OCI-LY1 (cell line): ENCODE data around the gene GIMAP1.

ENCODE experiments used
- H2AFZ ChIP-seq: fragments of 200-600 bp; sonication (generic), shearing (Covaris generic); 2 replicates; pipeline ENCODE4 v1.6.0; 2014; ENCODE audit warnings: antibody characterized with exemption, mild to moderate bottlenecking, low read length
- H3F3A ChIP-seq: fragments of 200-600 bp; sonication (generic), shearing (Covaris generic); 2 replicates; pipeline ENCODE4 v1.6.0; 2014; ENCODE audit warnings: mild to moderate bottlenecking, antibody characterized with exemption, low read length, moderate library complexity; ENCODE audit not compliant: insufficient read depth
- H3K27ac ChIP-seq: fragments of 200-600 bp; sonication (generic); 2 replicates; pipeline ENCODE4 v1.5.1; 2014; ENCODE audit warnings: low read length, mixed run types, mild to moderate bottlenecking, low read depth; ENCODE audit not compliant: poor library complexity, severe bottlenecking
- H3K27me3 ChIP-seq: fragments of 200-600 bp; sonication (generic); 2 replicates; pipeline ENCODE4 v1.6.0; 2014; ENCODE audit warnings: antibody characterized with exemption, mild to moderate bottlenecking, low read length, moderate library complexity; ENCODE audit not compliant: insufficient read depth
- H3K36me3 ChIP-seq: fragments of 200-600 bp; sonication (generic); 2 replicates; pipeline ENCODE4 v1.6.1; 2014; ENCODE audit warnings: mild to moderate bottlenecking, antibody characterized with exemption, low read length, moderate library complexity, mixed read lengths; ENCODE audit not compliant: insufficient read depth
- H3K4me1 ChIP-seq: fragments of 200-600 bp; sonication (generic); 2 replicates; pipeline ENCODE4 v1.5.1; 2014; ENCODE audit warnings: mild to moderate bottlenecking, low read length, moderate library complexity; ENCODE audit not compliant: insufficient read depth, severe bottlenecking
- H3K4me2 ChIP-seq: fragments of 200-600 bp; sonication (generic), shearing (Covaris generic); 2 replicates; pipeline ENCODE4 v1.6.1; 2014; ENCODE audit warnings: low read length
- H3K4me3 ChIP-seq: fragments of 200-600 bp; sonication (generic); 2 replicates; pipeline ENCODE4 v1.5.1; 2014; ENCODE audit warnings: low read length, low read depth, mild to moderate bottlenecking, mixed read lengths; ENCODE audit not compliant: poor library complexity, severe bottlenecking
- H3K79me2 ChIP-seq: fragments of 200-600 bp; shearing (Covaris generic); 2 replicates; pipeline ENCODE4 v1.6.1; 2016; ENCODE audit warnings: mixed run types, low read length, mixed read lengths; ENCODE audit not compliant: insufficient read depth
- H3K9ac ChIP-seq: fragments of 200-600 bp; sonication (generic), shearing (Covaris generic); 2 replicates; pipeline ENCODE4 v1.6.1; 2014; ENCODE audit warnings: mild to moderate bottlenecking, low read length, mixed read lengths
- H3K9me2 ChIP-seq: fragments of 200-600 bp; sonication (generic), shearing (Covaris generic); 2 replicates; pipeline ENCODE4 v1.6.1; 2014; ENCODE audit warnings: low read depth, mild to moderate bottlenecking, low read length, mixed read lengths
- H3K9me3 ChIP-seq: fragments of 200-600 bp; shearing (Covaris generic); 2 replicates; pipeline ENCODE4 v1.6.1; 2014; ENCODE audit warnings: low read length, mixed read lengths
- H4K20me1 ChIP-seq: fragments of 200-600 bp; sonication (generic), shearing (Covaris generic); 2 replicates; pipeline ENCODE4 v1.6.0; 2016; ENCODE audit warnings: mild to moderate bottlenecking, low read length; ENCODE audit not compliant: insufficient read depth
- EZH2 ChIP-seq: fragments of 200-600 bp; sonication (generic), shearing (Covaris generic); IDR thresholded peaks from 2 replicates; pipeline ENCODE4 v1.8.0; 2017; ENCODE audit warnings: borderline replicate concordance, mixed run types, mild to moderate bottlenecking, antibody characterized with exemption, low read length, moderate library complexity, mixed read lengths
- TF ChIP-seq, protein P1 (sequence below): fragments of 200-600 bp; sonication (generic), shearing (Covaris generic); IDR thresholded peaks from 2 replicates; pipeline ENCODE4 v1.5.1; 2017; ENCODE audit warnings: mild to moderate bottlenecking, antibody characterized with exemption, low read length, moderate library complexity, mixed read lengths

The GIMAP1 gene

GRCh38 chr7:150728011-150728410 is 11.6 kb downstream of the GIMAP1 start:
- H3K27me3 ChIP-seq = no peaks in the 10 kb centered on the region

GRCh38 chr7:150728609-150729008 is 12.2 kb downstream of the GIMAP1 start:
- H3K9me2 ChIP-seq = no peaks in the 10 kb centered on the region
- H3F3A ChIP-seq = no peaks in the 10 kb centered on the region
- no peak overlapping the region for H2AFZ ChIP-seq
- H3K9ac ChIP-seq = no peak overlapping the region
- no peaks in the 10 kb centered on the region for H3K36me3 ChIP-seq
- no peak overlapping the region for H3K4me3 ChIP-seq
- no peak overlapping the region for H3K4me2 ChIP-seq
- TF ChIP-seq EZH2 = no peak
- TF ChIP-seq, protein P1, sequence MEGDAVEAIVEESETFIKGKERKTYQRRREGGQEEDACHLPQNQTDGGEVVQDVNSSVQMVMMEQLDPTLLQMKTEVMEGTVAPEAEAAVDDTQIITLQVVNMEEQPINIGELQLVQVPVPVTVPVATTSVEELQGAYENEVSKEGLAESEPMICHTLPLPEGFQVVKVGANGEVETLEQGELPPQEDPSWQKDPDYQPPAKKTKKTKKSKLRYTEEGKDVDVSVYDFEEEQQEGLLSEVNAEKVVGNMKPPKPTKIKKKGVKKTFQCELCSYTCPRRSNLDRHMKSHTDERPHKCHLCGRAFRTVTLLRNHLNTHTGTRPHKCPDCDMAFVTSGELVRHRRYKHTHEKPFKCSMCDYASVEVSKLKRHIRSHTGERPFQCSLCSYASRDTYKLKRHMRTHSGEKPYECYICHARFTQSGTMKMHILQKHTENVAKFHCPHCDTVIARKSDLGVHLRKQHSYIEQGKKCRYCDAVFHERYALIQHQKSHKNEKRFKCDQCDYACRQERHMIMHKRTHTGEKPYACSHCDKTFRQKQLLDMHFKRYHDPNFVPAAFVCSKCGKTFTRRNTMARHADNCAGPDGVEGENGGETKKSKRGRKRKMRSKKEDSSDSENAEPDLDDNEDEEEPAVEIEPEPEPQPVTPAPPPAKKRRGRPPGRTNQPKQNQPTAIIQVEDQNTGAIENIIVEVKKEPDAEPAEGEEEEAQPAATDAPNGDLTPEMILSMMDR = no peak
- H3K27ac ChIP-seq = no peak overlapping the region
- H4K20me1 ChIP-seq = no peaks in the 10 kb centered on the region
- no peaks in the 10 kb centered on the region for H3K79me2 ChIP-seq
- H3K4me1 ChIP-seq = no peaks in the 10 kb centered on the region
- H3K27me3 ChIP-seq = no peaks in the 10 kb centered on the region
- 0 out of 2 replicates have a peak, but pooled peaks cover 4% of the 10 kb centered on the region for H3K9me3 ChIP-seq

More at GRCh38 chr7:150728011-150728410, 11.6 kb downstream of the GIMAP1 start:
- no peaks in the 10 kb centered on the region for H4K20me1 ChIP-seq
- H3K36me3 ChIP-seq = no peaks in the 10 kb centered on the region
- H2AFZ ChIP-seq = no peak overlapping the region
- no peak overlapping the region for H3K9ac ChIP-seq
- H3K9me2 ChIP-seq = no peaks in the 10 kb centered on the region
- H3K79me2 ChIP-seq = no peaks in the 10 kb centered on the region
- H3K4me2 ChIP-seq = no peak overlapping the region
- no peak overlapping the region for H3K4me3 ChIP-seq
- no peaks in the 10 kb centered on the region for H3K4me1 ChIP-seq
- 0 out of 2 replicates have a peak, but pooled peaks cover 4% of the 10 kb centered on the region for H3K9me3 ChIP-seq
- TF ChIP-seq, protein P1 = no peak
- TF ChIP-seq EZH2 = no peak
- no peak overlapping the region for H3K27ac ChIP-seq
- no peaks in the 10 kb centered on the region for H3F3A ChIP-seq

- Histone ChIP-seq H3K4me3 (no peak overlapping the region), H3K27ac (no peak overlapping the region), H3F3A (no peaks in the 10 kb centered on the region), H3K27me3 (no peaks in the 10 kb centered on the region), H3K4me1 (no peaks in the 10 kb centered on the region), H3K9me3 (0 out of 2 replicates have a peak, but pooled peaks cover 4% of the 10 kb centered on the region), H3K9ac (no peak overlapping the region), H3K9me2 (no peaks in the 10 kb centered on the region), H3K36me3 (no peaks in the 10 kb centered on the region), H4K20me1 (no peaks in the 10 kb centered on the region), H3K4me2 (no peak overlapping the region), H3K79me2 (no peaks in the 10 kb centered on the region), H2AFZ (no peak overlapping the region)
- TF ChIP-seq, protein P1 = no peak
- TF ChIP-seq EZH2 = no peak
Measured at GRCh38 chr7:150731916-150732315, 15.5 kb downstream of the GIMAP1 start.
